ENCODE results near the gene LHX4. TPM values are rescaled to one million over a fixed set of nuclear protein-coding genes. Genes with fewer than 3 reads are reported as not detected.

Gene LHX4
- total RNA-seq, 3 donors from 2014 or later: not detected

- no peak for DNase-seq (ENCODE audit: low spot score in 2 of 2)
Measured at GRCh38 chr1:180294711-180295110, 64.6 kb downstream of the LHX4 start.

GRCh38 chr1:180295999-180296398, 65.9 kb downstream of the LHX4 start:
- H3K4me3 ChIP-seq: no peak overlapping the region
- DNase-seq (ENCODE audit: low spot score in 2 of 2): no peak
- H3K27ac ChIP-seq: no peak overlapping the region
- H3K9me3 ChIP-seq: no peaks in the 10 kb centered on the region
- H3K36me3 ChIP-seq: no peaks in the 10 kb centered on the region
- H3K4me1 ChIP-seq: no peaks in the 10 kb centered on the region
- TF ChIP-seq POLR2A (IDR thresholded peaks at IDR 0.05) (no peak), POLR2AphosphoS5 (IDR thresholded peaks at IDR 0.05) (no peak), CTCF (IDR thresholded peaks at IDR 0.05) (no peak)
- intact Hi-C loops (cut with DNase I; ENCODE audit: low total_unique reads): no loop called here
- H3K27me3 ChIP-seq: no peaks in the 10 kb centered on the region

More at GRCh38 chr1:180294711-180295110, 64.6 kb downstream of the LHX4 start:
- no peak for TF ChIP-seq POLR2A (IDR thresholded peaks at IDR 0.05)
- no peak for TF ChIP-seq CTCF (IDR thresholded peaks at IDR 0.05)
- no peak for TF ChIP-seq POLR2AphosphoS5 (IDR thresholded peaks at IDR 0.05)
- H3K9me3 ChIP-seq: no peaks in the 10 kb centered on the region
- no peak overlapping the region for H3K4me3 ChIP-seq
- H3K36me3 ChIP-seq: no peaks in the 10 kb centered on the region
- intact Hi-C loops (cut with DNase I; ENCODE audit: low total_unique reads): no loop called here
- no peaks in the 10 kb centered on the region for H3K4me1 ChIP-seq
- H3K27me3 ChIP-seq: no peaks in the 10 kb centered on the region
- no peak overlapping the region for H3K27ac ChIP-seq

- no peak for DNase-seq (ENCODE audit: low spot score in 2 of 2)
Measured at GRCh38 chr1:180299479-180300221, 69.6 kb downstream of the LHX4 start.

GRCh38 chr1:180301135-180301742, 71.2 kb downstream of the LHX4 start:
- TF ChIP-seq CTCF (IDR thresholded peaks at IDR 0.05) (no peak), POLR2A (IDR thresholded peaks at IDR 0.05) (no peak), POLR2AphosphoS5 (IDR thresholded peaks at IDR 0.05) (no peak)
- H3K27ac ChIP-seq: no peak overlapping the region
- no peaks in the 10 kb centered on the region for H3K4me1 ChIP-seq
- intact Hi-C loops (cut with DNase I; ENCODE audit: low total_unique reads): no loop called here
- H3K36me3 ChIP-seq: no peaks in the 10 kb centered on the region
- no peaks in the 10 kb centered on the region for H3K27me3 ChIP-seq
- DNase-seq (ENCODE audit: low spot score in 2 of 2): no peak
- H3K4me3 ChIP-seq: no peak overlapping the region
- H3K9me3 ChIP-seq: no peaks in the 10 kb centered on the region

More at GRCh38 chr1:180299479-180300221, 69.6 kb downstream of the LHX4 start:
- Histone ChIP-seq H3K36me3 (no peaks in the 10 kb centered on the region), H3K27ac (no peak overlapping the region), H3K9me3 (no peaks in the 10 kb centered on the region), H3K27me3 (no peaks in the 10 kb centered on the region), H3K4me1 (no peaks in the 10 kb centered on the region), H3K4me3 (no peak overlapping the region)
- TF ChIP-seq POLR2AphosphoS5 (IDR thresholded peaks at IDR 0.05) (no peak), POLR2A (IDR thresholded peaks at IDR 0.05) (no peak), CTCF (IDR thresholded peaks at IDR 0.05) (no peak)
- intact Hi-C loops (cut with DNase I; ENCODE audit: low total_unique reads): no loop called here

- Histone ChIP-seq H3K27ac (no peak overlapping the region), H3K36me3 (no peaks in the 10 kb centered on the region), H3K27me3 (no peaks in the 10 kb centered on the region), H3K4me3 (no peak overlapping the region), H3K9me3 (no peaks in the 10 kb centered on the region), H3K4me1 (no peaks in the 10 kb centered on the region)
- TF ChIP-seq POLR2A (IDR thresholded peaks at IDR 0.05) (no peak), CTCF (IDR thresholded peaks at IDR 0.05) (no peak), POLR2AphosphoS5 (IDR thresholded peaks at IDR 0.05) (no peak)
- intact Hi-C loops (cut with DNase I; ENCODE audit: low total_unique reads): no loop called here
- no peak for DNase-seq (ENCODE audit: low spot score in 2 of 2)
Measured at GRCh38 chr1:180309338-180309737, 79.3 kb downstream of the LHX4 start.

Data from breast epithelium (tissue), 4 donors.